Sigmoid colon (tissue), 4 donors: Measurements from ENCODE around the gene ACP6.

Source experiments
- CTCF ChIP-seq, 4 experiments: fragments of 450-650 bp in 3 of 4; fragments of 200-600 bp in 1 of 4; IDR thresholded peaks; one replicate each; pipeline ENCODE4 v1.5.1; 2016 to 2019; ENCODE audit warnings: antibody characterized with exemption in 4 of 4, mild to moderate bottlenecking in 3 of 4, moderate library complexity in 2 of 4
- EP300 ChIP-seq, 4 donors: sonication (generic); formaldehyde crosslinking; IDR thresholded peaks; one replicate each; pipeline ENCODE4 v1.6.1; 2017; ENCODE audit warnings: antibody characterized with exemption in 4 of 4
- POLR2A ChIP-seq, 2 donors: fragments of 450-650 bp; IDR thresholded peaks; one replicate each; pipeline ENCODE4 v1.6.1; 2016; ENCODE audit warnings: antibody characterized with exemption in 2 of 2, mild to moderate bottlenecking in 2 of 2, moderate library complexity in 2 of 2
- POLR2AphosphoS5 ChIP-seq, 4 donors: sonication (generic); formaldehyde crosslinking; IDR thresholded peaks; one replicate each; pipeline ENCODE4 v1.6.1; 2017; ENCODE audit warnings: antibody characterized with exemption in 4 of 4

- TF ChIP-seq EP300 (IDR thresholded peaks at IDR 0.05) (no peak), POLR2A (IDR thresholded peaks at IDR 0.05) (no peak), CTCF (IDR thresholded peaks at IDR 0.05) (no peak), POLR2AphosphoS5 (IDR thresholded peaks at IDR 0.05) (no peak)
Observed at GRCh38 chr1:147618077-147618569, 52.2 kb downstream of the ACP6 start.
